H1 (cell line): Measurements from ENCODE around the gene SLC2A14. TPM values are rescaled to one million over a fixed set of nuclear protein-coding genes. Genes with fewer than 3 reads are reported as not detected.

ENCODE experiments used
- CTCF ChIA-PET: fragments of 300-600 bp; sonication (Branson Sonifier 250); formaldehyde crosslinking; loops from one replicate; lab custom pipeline; 2021; ENCODE audit not compliant: partially characterized antibody; lab: Charles Lee
- POLR2A ChIA-PET: fragments of 300-600 bp; sonication (Branson Sonifier 250); formaldehyde crosslinking; loops from one replicate; lab custom pipeline; 2021; ENCODE audit warnings: inconsistent platforms; ENCODE audit not compliant: partially characterized antibody; lab: Charles Lee
- DNase-seq, 2 experiments: peaks; one replicate each; pipeline versions ENCODE4 v3.0.0 to v3.0.0-alpha.2; 2010 to 2022; ENCODE audit warnings: low spot score in 2 of 2, low read depth in 1 of 2, mixed read lengths in 1 of 2
- FAIRE-seq: peaks from 2 replicates; lab custom pipeline; 2011; peaks lifted over from hg19 to GRCh38; lab: Jason Lieb, UNC
- H2AFZ ChIP-seq: 2 replicates; pipeline ENCODE4 v1.8.1; 2012; ENCODE audit warnings: low read length, inconsistent platforms
- H2AK5ac ChIP-seq: 2 replicates; pipeline ENCODE4 v1.6.1; 2013; ENCODE audit warnings: low read depth, low read length
- H2BK120ac ChIP-seq: replicated peaks from 2 replicates; pipeline ENCODE3; 2013; ENCODE audit warnings: low read depth, low read length, inconsistent platforms
- H2BK12ac ChIP-seq: 2 replicates; pipeline ENCODE4 v1.6.1; 2013; ENCODE audit warnings: low read depth, low read length
- H2BK15ac ChIP-seq: 2 replicates; pipeline ENCODE4 v1.6.1; 2013; ENCODE audit warnings: low read length
- H2BK20ac ChIP-seq: 2 replicates; pipeline ENCODE4 v1.6.1; 2013; ENCODE audit warnings: low read length
- H2BK5ac ChIP-seq: 2 replicates; pipeline ENCODE4 v1.6.1; 2013; ENCODE audit warnings: low read depth, low read length
- H3K14ac ChIP-seq: 2 replicates; pipeline ENCODE4 v1.6.1; 2013; ENCODE audit warnings: inconsistent platforms; ENCODE audit not compliant: insufficient read length
- H3K18ac ChIP-seq: 2 replicates; pipeline ENCODE4 v1.6.1; 2013; ENCODE audit warnings: low read length; ENCODE audit errors: extremely low read depth
- H3K23ac ChIP-seq: 2 replicates; pipeline ENCODE4 v1.6.1; 2013; ENCODE audit warnings: inconsistent platforms; ENCODE audit not compliant: insufficient read length
- H3K23me2 ChIP-seq: 2 replicates; pipeline ENCODE4 v1.6.1; 2013; ENCODE audit warnings: low read depth, low read length
- H3K27ac ChIP-seq: 2 replicates; pipeline ENCODE4 v1.6.1; 2011; ENCODE audit warnings: low read depth, low read length, inconsistent platforms
- H3K27me3 ChIP-seq, 4 experiments: replicated peaks in 1 of 4; 1 replicate in 1 of 4; 2 replicates in 3 of 4; pipeline versions ENCODE4 v1.6.1 to v1.8.1; 2011 to 2013; ENCODE audit warnings: low read length in 3 of 4, mild to moderate bottlenecking in 3 of 4, inconsistent platforms in 2 of 4, mixed read lengths in 2 of 4, moderate library complexity in 1 of 4; ENCODE audit not compliant: control insufficient read depth in 3 of 4, insufficient read depth in 3 of 4; ENCODE audit errors: extremely low read depth in 1 of 4
- H3K36me3 ChIP-seq, 4 experiments: 2 replicates each; pipeline versions ENCODE4 v1.6.1 to v1.8.1; 2011 to 2013; ENCODE audit warnings: mild to moderate bottlenecking in 4 of 4, low read length in 3 of 4, moderate library complexity in 2 of 4, control low read depth in 1 of 4, inconsistent platforms in 1 of 4; ENCODE audit not compliant: insufficient read depth in 4 of 4, control insufficient read depth in 2 of 4
- H3K4ac ChIP-seq: replicated peaks from 2 replicates; pipeline ENCODE3; 2013; ENCODE audit warnings: low read length, low read depth, mixed read lengths, inconsistent platforms; ENCODE audit not compliant: insufficient read length
- H3K4me1 ChIP-seq, 4 experiments: replicated peaks in 1 of 4; 1 replicate in 1 of 4; 2 replicates in 3 of 4; pipeline versions ENCODE4 v1.6.1 to v1.8.1; 2011 to 2013; ENCODE audit warnings: low read length in 3 of 4, inconsistent platforms in 2 of 4, mixed read lengths in 1 of 4; ENCODE audit not compliant: insufficient read depth in 4 of 4, control insufficient read depth in 3 of 4
- H3K4me2 ChIP-seq, 2 experiments: 2 replicates each; pipeline versions ENCODE4 v1.6.1 to v1.8.1; 2011 to 2013; ENCODE audit warnings: low read depth in 2 of 2, low read length in 2 of 2, control low read depth in 1 of 2, inconsistent platforms in 1 of 2, mild to moderate bottlenecking in 1 of 2; ENCODE audit not compliant: insufficient read depth in 1 of 2
- H3K4me3 ChIP-seq, 4 experiments: fragments of 200-600, 300-600 bp in 1 of 4; sonication (generic), shearing (Covaris generic), sonication (Bioruptor Twin) in 1 of 4; 2 replicates each; pipeline versions ENCODE4 v1.5.1 to v1.8.1; 2011 to 2016; ENCODE audit warnings: low read length in 4 of 4, low read depth in 3 of 4, control low read depth in 2 of 4, inconsistent platforms in 2 of 4, mild to moderate bottlenecking in 2 of 4, mixed read lengths in 1 of 4, moderate library complexity in 1 of 4; ENCODE audit not compliant: insufficient read depth in 2 of 4; ENCODE audit errors: extremely low read depth in 1 of 4
- H3K56ac ChIP-seq: replicated peaks from 2 replicates; pipeline ENCODE3; 2013; ENCODE audit warnings: low read depth, mild to moderate bottlenecking, mixed read lengths, low read length, inconsistent platforms; ENCODE audit not compliant: insufficient read length
- H3K79me1 ChIP-seq: 2 replicates; pipeline ENCODE4 v1.6.1; 2013; ENCODE audit warnings: low read depth, low read length, control low read depth
- H3K79me2 ChIP-seq, 2 experiments: 2 replicates each; pipeline versions ENCODE4 v1.6.1 to v1.8.1; 2012 to 2013; ENCODE audit warnings: low read length in 2 of 2, mild to moderate bottlenecking in 2 of 2, inconsistent platforms in 1 of 2; ENCODE audit not compliant: insufficient read depth in 2 of 2, control insufficient read depth in 1 of 2
- H3K9ac ChIP-seq, 4 experiments: replicated peaks in 1 of 4; 1 replicate in 1 of 4; 2 replicates in 3 of 4; pipeline versions ENCODE4 v1.6.1 to v1.8.1; 2011 to 2013; ENCODE audit warnings: low read depth in 3 of 4, low read length in 3 of 4, control low read depth in 2 of 4, mild to moderate bottlenecking in 2 of 4, moderate library complexity in 2 of 4, inconsistent platforms in 1 of 4; ENCODE audit errors: extremely low read depth in 1 of 4
- H3K9me3 ChIP-seq, 2 experiments: 2 replicates each; pipeline versions ENCODE4 v1.6.1 to v1.8.1; 2012 to 2013; ENCODE audit warnings: mild to moderate bottlenecking in 2 of 2, moderate library complexity in 2 of 2, control low read depth in 1 of 2, inconsistent platforms in 1 of 2, low read depth in 1 of 2, low read length in 1 of 2, mixed read lengths in 1 of 2; ENCODE audit not compliant: insufficient read depth in 2 of 2
- H4K20me1 ChIP-seq, 2 experiments: replicated peaks in 1 of 2; 2 replicates each; pipeline versions ENCODE3 to v1.8.1; 2011 to 2013; ENCODE audit warnings: inconsistent platforms in 2 of 2, low read length in 2 of 2, mild to moderate bottlenecking in 1 of 2; ENCODE audit not compliant: insufficient read depth in 2 of 2, control insufficient read depth in 1 of 2
- H4K5ac ChIP-seq: 2 replicates; pipeline ENCODE4 v1.6.1; 2013; ENCODE audit warnings: low read length, low read depth, mixed read lengths, inconsistent platforms; ENCODE audit not compliant: insufficient read length
- H4K8ac ChIP-seq: 2 replicates; pipeline ENCODE4 v1.8.0; 2013; ENCODE audit warnings: mild to moderate bottlenecking, moderate library complexity, low read length, inconsistent platforms; ENCODE audit not compliant: insufficient read depth; ENCODE audit errors: extremely low read depth
- H4K91ac ChIP-seq: replicated peaks from 2 replicates; pipeline ENCODE3; 2013; ENCODE audit warnings: low read length, mixed read lengths, inconsistent platforms; ENCODE audit not compliant: insufficient read length
- GTF2F1 ChIP-seq: IDR thresholded peaks from 2 replicates; pipeline ENCODE4 v1.6.1; 2012; ENCODE audit warnings: low read depth, low read length, improper control_type of control experiment, borderline replicate concordance
- WGBS, 2 experiments: shearing (Covaris generic) in 1 of 2; methylation state at CpG; one replicate each; pipeline versions ENCODE4 v1.1.6 to v1.1.7; 2013 to 2015; ENCODE audit warnings: low lambda C conversion rate in 2 of 2, mixed read lengths in 2 of 2, inconsistent platforms in 1 of 2, low coverage in 1 of 2, missing lambda C conversion rate in 1 of 2; ENCODE audit not compliant: insufficient replicate concordance in 2 of 2, insufficient coverage in 1 of 2, insufficient read length in 1 of 2; ENCODE audit errors: extremely low coverage in 1 of 2, missing lambda C conversion rate in 1 of 2; 5-methylcytosine and 5-hydroxymethylcytosine counted together
- polyA plus RNA-seq, 7 experiments: library from polyadenylated mRNA; depleted of rRNA in 3 of 7; stranded (reverse) in 5 of 7; unstranded in 2 of 7; fragments of >200 nt in 5 of 7; fragments of 200-250 nt in 2 of 7; gene quantifications; 1 replicate in 5 of 7; 2 replicates in 1 of 7; 4 replicates in 1 of 7; pipeline versions ENCODE4 v1.2.1 to v1.2.3, GENCODE V29; 2011 to 2013; ENCODE audit warnings: missing spikeins in 2 of 7, mixed read lengths in 2 of 7
- total RNA-seq: library from RNA; stranded (reverse); fragmentation: NEBNext Ultra II Directional; extraction: Animal tissue kit (Norgen Biotek cat#: 25700); gene quantifications from 2 replicates; pipeline ENCODE4 v1.2.1, GENCODE V29; 2021

The SLC2A14 gene
- total and polyA plus RNA-seq, 2 of the 8 experiments (the other 6 are each of a cell fraction or from before 2014, with no cell fraction given) = 11.1 to 19.3 TPM

DNA sequence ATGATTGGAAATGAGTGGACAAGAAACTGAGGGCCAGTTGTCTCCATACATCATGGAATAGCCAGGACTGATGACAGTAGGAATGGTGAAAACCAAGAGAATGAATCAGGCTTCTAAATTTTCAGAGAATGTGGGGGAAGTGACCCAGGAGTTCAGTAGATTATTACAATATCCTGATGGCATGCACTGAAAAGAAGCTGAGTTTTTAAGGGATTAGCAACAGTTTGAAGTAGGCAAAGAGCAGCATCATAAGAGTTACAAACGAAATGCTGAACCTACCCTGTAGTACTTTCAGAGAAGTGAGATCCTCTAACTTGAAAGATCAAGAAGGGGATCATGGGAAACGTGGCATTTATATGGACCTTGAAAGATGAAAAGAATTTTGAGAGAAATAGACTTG, 13.2 kb downstream of the SLC2A14 start:
- no peaks in the 10 kb centered on the region; a peak in 1 of 4 replicates for H3K9me3 ChIP-seq
- no peak overlapping the region for H3K4me3 ChIP-seq
- ChIA-PET POLR2A (interaction anchor here (0.7 to 4.1 kb wide), 13 partner anchors 9 to 102 kb away, joined by 3 to 22 read pairs (median 5); partner anchors contain the start of genes SLC2A14 and SLC2A3), CTCF (interaction anchor here (0.9 to 10.0 kb wide), 18 partner anchors 10 to 219 kb away, joined by 3 to 67 read pairs (median 4); partner anchors contain the start of gene SLC2A3)
- H4K5ac ChIP-seq = peak overlapping the region; percentile 83
- peak overlapping the region; percentile 78 for H2BK120ac ChIP-seq
- FAIRE-seq = peak; percentile 81
- no peaks in the 10 kb centered on the region for H3K23me2 ChIP-seq
- H3K56ac ChIP-seq = no peak overlapping the region
- H4K8ac ChIP-seq = no peak overlapping the region
- no peak overlapping the region for H3K27ac ChIP-seq
- H3K36me3 ChIP-seq = no peaks in the 10 kb centered on the region
- H3K4me1 ChIP-seq = peaks cover 0 to 11% (median 3%) of the 10 kb centered on the region in 4 experiments; a peak in 3 of 7 replicates
- no peak for DNase-seq
- no peaks in the 10 kb centered on the region for H3K79me2 ChIP-seq
- H3K4me2 ChIP-seq = no peak overlapping the region
- no peak overlapping the region for H3K4ac ChIP-seq
- no peak overlapping the region for H4K91ac ChIP-seq
- H3K27me3 ChIP-seq = no peaks in the 10 kb centered on the region
- H2BK12ac ChIP-seq = no peak overlapping the region; the same call in 1 of the 2 replicates
- H2BK5ac ChIP-seq = no peak overlapping the region
- TF ChIP-seq GTF2F1 = no peak
- H4K20me1 ChIP-seq = no peaks in the 10 kb centered on the region
- H3K18ac ChIP-seq = peak overlapping the region; percentile 38; the same call in 1 of the 2 replicates
- no peak overlapping the region for H3K14ac ChIP-seq
- H2BK15ac ChIP-seq = no peak overlapping the region
- 0 out of 2 replicates have a peak overlapping the region, but pooled peaks have one; percentile 61 for H2BK20ac ChIP-seq
- no peak overlapping the region for H2AK5ac ChIP-seq
- no peak overlapping the region for H3K9ac ChIP-seq
- H2AFZ ChIP-seq = no peak overlapping the region
- no peak overlapping the region for H3K23ac ChIP-seq
- 42% methylated on average over 2 of the region's 2 CpGs; no CpG with 5 or more reads in 1 of the 2 experiments for WGBS, 2 experiments
- no peaks in the 10 kb centered on the region for H3K79me1 ChIP-seq
